H9 (cell line): Measurements from ENCODE around the gene NHP2. TPM values are rescaled to one million over a fixed set of nuclear protein-coding genes. Genes with fewer than 3 reads are reported as not detected.

Experiments used
- DNase-seq: peaks from one replicate; pipeline ENCODE4 v3.0.0-alpha.2; 2017
- H2AFZ ChIP-seq: one replicate; pipeline ENCODE4 v1.6.1; 2013; ENCODE audit warnings: mild to moderate bottlenecking, low read length, control low read depth, moderate library complexity
- H2AK5ac ChIP-seq: 2 replicates; pipeline ENCODE4 v1.6.1; 2013; ENCODE audit warnings: low read length, control low read depth, mixed read lengths; ENCODE audit not compliant: insufficient read length
- H2BK120ac ChIP-seq: one replicate; pipeline ENCODE4 v1.6.1; 2013; ENCODE audit warnings: low read depth, mild to moderate bottlenecking, low read length, control low read depth, inconsistent platforms; ENCODE audit not compliant: poor library complexity, severe bottlenecking
- H2BK12ac ChIP-seq: 2 replicates; pipeline ENCODE4 v1.6.1; 2013; ENCODE audit warnings: low read length, control low read depth, mixed read lengths, low read depth; ENCODE audit not compliant: insufficient read length
- H2BK15ac ChIP-seq: 2 replicates; pipeline ENCODE4 v1.6.1; 2013; ENCODE audit warnings: low read depth, low read length, control low read depth
- H2BK20ac ChIP-seq: one replicate; pipeline ENCODE4 v1.6.1; 2013; ENCODE audit warnings: low read depth, mild to moderate bottlenecking, low read length, control low read depth, inconsistent platforms; ENCODE audit not compliant: poor library complexity, severe bottlenecking
- H2BK5ac ChIP-seq: 2 replicates; pipeline ENCODE4 v1.6.1; 2013; ENCODE audit warnings: low read length, control low read depth, mixed read lengths; ENCODE audit not compliant: insufficient read length
- H3K14ac ChIP-seq: 2 replicates; pipeline ENCODE4 v1.6.1; 2013; ENCODE audit warnings: low read length, control low read depth; ENCODE audit not compliant: insufficient read depth
- H3K18ac ChIP-seq: 2 replicates; pipeline ENCODE4 v1.6.1; 2013; ENCODE audit warnings: low read depth, mild to moderate bottlenecking, mixed read lengths, low read length, control low read depth; ENCODE audit not compliant: insufficient read length
- H3K23ac ChIP-seq: 2 replicates; pipeline ENCODE4 v1.6.1; 2013; ENCODE audit warnings: low read length, control low read depth, mixed read lengths, low read depth; ENCODE audit not compliant: insufficient read length
- H3K23me2 ChIP-seq: 2 replicates; pipeline ENCODE4 v1.6.1; 2013; ENCODE audit warnings: low read depth, mild to moderate bottlenecking, mixed read lengths, low read length, control low read depth; ENCODE audit not compliant: insufficient read length, poor library complexity, severe bottlenecking
- H3K27ac ChIP-seq: 2 replicates; pipeline ENCODE4 v1.5.1; 2013; ENCODE audit warnings: low read length, control low read depth, mixed read lengths, low read depth; ENCODE audit not compliant: insufficient read length
- H3K27me3 ChIP-seq: 2 replicates; pipeline ENCODE4 v1.6.1; 2013; ENCODE audit warnings: low read length, control low read depth, inconsistent platforms; ENCODE audit not compliant: insufficient read depth
- H3K4ac ChIP-seq: 2 replicates; pipeline ENCODE4 v1.6.1; 2013; ENCODE audit warnings: low read depth, mild to moderate bottlenecking, control low read depth, inconsistent platforms, low read length, moderate library complexity
- H3K4me1 ChIP-seq: 2 replicates; pipeline ENCODE4 v1.6.1; 2013; ENCODE audit warnings: low read length, control low read depth, inconsistent platforms; ENCODE audit not compliant: insufficient read depth
- H3K4me2 ChIP-seq: 2 replicates; pipeline ENCODE4 v1.6.1; 2013; ENCODE audit warnings: low read length, control low read depth, mixed read lengths; ENCODE audit not compliant: insufficient read length, insufficient read depth
- H3K56ac ChIP-seq: 2 replicates; pipeline ENCODE4 v1.6.1; 2013; ENCODE audit warnings: low read depth, mild to moderate bottlenecking, mixed read lengths, low read length, control low read depth; ENCODE audit not compliant: insufficient read length
- H3K79me1 ChIP-seq: 2 replicates; pipeline ENCODE4 v1.6.1; 2013; ENCODE audit warnings: low read depth, mild to moderate bottlenecking, moderate library complexity, low read length, control low read depth, inconsistent platforms; ENCODE audit not compliant: insufficient read depth, poor library complexity, severe bottlenecking
- H3K79me2 ChIP-seq: 2 replicates; pipeline ENCODE4 v1.6.1; 2013; ENCODE audit warnings: low read length, control low read depth, inconsistent platforms; ENCODE audit not compliant: insufficient read depth
- H3K9ac ChIP-seq: 2 replicates; pipeline ENCODE4 v1.6.1; 2013; ENCODE audit warnings: low read length, control low read depth, mixed read lengths; ENCODE audit not compliant: insufficient read length; ENCODE audit errors: extremely low read depth
- H3K9me3 ChIP-seq: one replicate; pipeline ENCODE4 v1.6.1; 2013; ENCODE audit warnings: low read depth, low read length, inconsistent platforms; ENCODE audit not compliant: control insufficient read depth
- H3T11ph ChIP-seq: one replicate; pipeline ENCODE4 v1.6.1; 2013; ENCODE audit warnings: mild to moderate bottlenecking, low read length, control low read depth, inconsistent platforms
- H4K20me1 ChIP-seq: one replicate; pipeline ENCODE4 v1.6.1; 2013; ENCODE audit not compliant: control insufficient read depth, insufficient read length, insufficient read depth
- H4K5ac ChIP-seq: 2 replicates; pipeline ENCODE4 v1.6.1; 2013; ENCODE audit warnings: low read depth, mild to moderate bottlenecking, mixed read lengths, low read length, control low read depth; ENCODE audit not compliant: insufficient read length
- H4K8ac ChIP-seq: replicated peaks from 2 replicates; pipeline ENCODE4 v1.6.1; 2013; ENCODE audit warnings: low read length, control low read depth, mixed read lengths, low read depth; ENCODE audit not compliant: insufficient read length
- H4K91ac ChIP-seq: 2 replicates; pipeline ENCODE4 v1.6.1; 2013; ENCODE audit warnings: low read depth, mild to moderate bottlenecking, moderate library complexity, mixed read lengths, low read length, control low read depth; ENCODE audit not compliant: insufficient read length
- H3K27ac Mint-ChIP-seq, 3 experiments: 2 replicates in 2 of 3; 3 replicates in 1 of 3; pipeline ENCODE4 v1.8.0; 2020 to 2021; ENCODE audit warnings: mixed read lengths in 3 of 3, mild to moderate bottlenecking in 1 of 3, moderate library complexity in 1 of 3
- H3K27me3 Mint-ChIP-seq: 2 replicates; pipeline ENCODE4 v1.8.0; 2021; ENCODE audit warnings: low read depth, mild to moderate bottlenecking, moderate library complexity, mixed read lengths
- H3K36me3 Mint-ChIP-seq, 3 experiments: 2 replicates in 2 of 3; 3 replicates in 1 of 3; pipeline ENCODE4 v1.8.0; 2020 to 2021; ENCODE audit warnings: low read depth in 3 of 3, mixed read lengths in 3 of 3; ENCODE audit not compliant: insufficient read depth in 1 of 3
- H3K4me1 Mint-ChIP-seq, 2 experiments: 2 replicates each; pipeline ENCODE4 v1.8.0; 2020; ENCODE audit warnings: mixed read lengths in 2 of 2
- H3K4me3 Mint-ChIP-seq, 2 experiments: 2 replicates in 1 of 2; 3 replicates in 1 of 2; pipeline ENCODE4 v1.8.0; 2020 to 2021; ENCODE audit warnings: mild to moderate bottlenecking in 2 of 2, mixed read lengths in 2 of 2, moderate library complexity in 1 of 2
- H3K9me3 Mint-ChIP-seq, 2 experiments: 2 replicates in 1 of 2; 3 replicates in 1 of 2; pipeline ENCODE4 v1.8.0; 2020; ENCODE audit warnings: mild to moderate bottlenecking in 2 of 2, mixed read lengths in 2 of 2, moderate library complexity in 1 of 2
- CTCF ChIP-seq: fragments of 200-600 bp; sonication (generic); conservative IDR thresholded peaks from 3 replicates; pipeline ENCODE4 v1.8.0; 2021; ENCODE audit warnings: antibody characterized with exemption, mild to moderate bottlenecking
- WGBS: extraction: QIAGEN DNeasy Blood & Tissue Kit; methylation state at CpG from one replicate; pipeline ENCODE4 v1.1.7; 2013; ENCODE audit warnings: missing lambda C conversion rate, low lambda C conversion rate, mixed read lengths; ENCODE audit not compliant: insufficient read length; ENCODE audit errors: extremely low coverage; 5-methylcytosine and 5-hydroxymethylcytosine counted together
- total RNA-seq: library from RNA; stranded (reverse); gene quantifications from 2 replicates; pipeline ENCODE4 v1.2.1, GENCODE V29; 2021

The NHP2 gene
- total RNA-seq, 1 experiment from 2014 or later, result 232 TPM

- Histone ChIP-seq H2BK20ac (no peak overlapping the region), H3K56ac (no peak overlapping the region), H3K4ac (no peak overlapping the region; the same call in 1 of the 2 replicates), H2AFZ (no peak overlapping the region), H3K79me1 (no peaks in the 10 kb centered on the region), H3K14ac (0 out of 2 replicates have a peak overlapping the region, but pooled peaks have one; percentile 42), H2BK5ac (no peak overlapping the region), H3K23ac (no peak overlapping the region), H3K27ac (peak overlapping the region; percentile 31), H2BK120ac (no peak overlapping the region), H3K18ac (peak overlapping the region; percentile 58), H3K4me2 (peak overlapping the region; percentile 84), H4K8ac (no peak overlapping the region), H3K23me2 (peaks cover 14% of the 10 kb centered on the region), H3K79me2 (peaks cover 32% of the 10 kb centered on the region; the same call in 1 of the 2 replicates), H2AK5ac (no peak overlapping the region), H4K5ac (no peak overlapping the region), H3K9ac (peak overlapping the region; percentile 27), H3T11ph (no peak overlapping the region), H4K91ac (peak overlapping the region; percentile 34), H4K20me1 (no peaks in the 10 kb centered on the region), H3K9me3 (no peaks in the 10 kb centered on the region), H2BK12ac (peak overlapping the region; percentile 3), H2BK15ac (no peak overlapping the region), H3K27me3 (no peaks in the 10 kb centered on the region), H3K4me1 (peaks cover 8% of the 10 kb centered on the region; the same call in 1 of the 2 replicates)
- no peak for DNase-seq
- peaks cover 5 to 7% of the 10 kb centered on the region in 2 experiments; a peak in 4 of 5 replicates for H3K9me3 Mint-ChIP-seq
- H3K27me3 Mint-ChIP-seq, result peaks cover 4% of the 10 kb centered on the region; the same call in 1 of the 2 replicates
- peak overlapping the region; percentile 96 to 99 (median 98) for H3K27ac Mint-ChIP-seq
- peaks cover 4 to 18% (median 8%) of the 10 kb centered on the region in 3 experiments for H3K36me3 Mint-ChIP-seq
- H3K4me1 Mint-ChIP-seq, result peaks cover 22 to 37% of the 10 kb centered on the region in 2 experiments
- WGBS, result no CpG with 5 or more reads among the region's 7 CpGs
- TF ChIP-seq CTCF, result no peak
- peak overlapping the region; percentile 98 to 100 for H3K4me3 Mint-ChIP-seq
These were observed 37.9 kb downstream of the NHP2 start for GRCh38 chr5:178115814-178116142.
